ENCODE results near the gene KRTAP3-1. TPM values are rescaled to one million over a fixed set of nuclear protein-coding genes. Genes with fewer than 3 reads are reported as not detected.

The KRTAP3-1 gene
- total and polyA plus RNA-seq, 10 of the 15 experiments (the other 5 are each of a cell fraction or from before 2014, with no cell fraction given): not detected

DNA sequence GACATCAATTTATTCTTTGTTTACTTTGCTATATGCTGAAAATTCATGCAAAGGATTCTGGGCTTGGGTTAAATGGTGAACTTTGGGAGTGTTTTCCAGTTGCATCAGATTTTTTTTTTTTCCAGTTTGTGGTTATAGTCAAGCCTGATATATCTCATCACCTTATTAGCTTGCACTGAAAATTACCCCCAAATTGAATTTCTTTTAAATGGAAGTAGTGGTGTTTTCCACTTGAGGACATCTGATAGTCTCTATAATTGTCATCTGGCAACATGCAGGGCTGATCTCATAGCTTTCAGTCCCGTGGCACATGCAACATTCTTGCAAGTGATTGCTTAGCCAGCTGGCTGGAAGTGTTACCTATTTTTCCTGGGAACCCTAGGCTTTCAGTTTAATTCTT lies 4.7 kb upstream of the KRTAP3-1 start:
- RAD21 ChIA-PET (ENCODE audit: unreplicated experiment): no interaction called here
- FAIRE-seq (no peak), DNase-seq (ENCODE audit: low read depth, low spot score) (no peak), ATAC-seq (no peak)
- SMC1A ChIA-PET (ENCODE audit: uncharacterized antibody, unreplicated experiment): no interaction called here
- in situ Hi-C loops (cut with MboI): no loop called here
- CTCF ChIA-PET: interaction anchor here (0.6 kb wide), 1 partner anchor 635 kb away, joined by 3 read pairs; no protein-coding TSS in a partner anchor
- Histone ChIP-seq H4K20me1 (ENCODE audit: control insufficient read depth, insufficient read depth) (no peaks in the 10 kb centered on the region), H3K4me1 (ENCODE audit: control insufficient read depth, insufficient read depth, low read length) (no peaks in the 10 kb centered on the region), H3K36me3 (ENCODE audit: control insufficient read depth in 2 of 2, insufficient read depth in 2 of 2, low read length in 1 of 2) (no peaks in the 10 kb centered on the region), H3K27me3 (replicated peaks in 1 of 2; ENCODE audit: control insufficient read depth in 2 of 2, insufficient read depth in 2 of 2, low read length in 1 of 2) (peaks cover 0 to 3% of the 10 kb centered on the region in 2 experiments; a peak in 2 of 4 replicates), H3K9me3 (replicated peaks; ENCODE audit: control insufficient read depth, insufficient read depth, low read length) (no peaks in the 10 kb centered on the region), H3K4me3 (no peak overlapping the region), H2AFZ (ENCODE audit: control insufficient read depth, low read depth, low read length) (no peak overlapping the region), H3K9ac (ENCODE audit: control insufficient read depth, insufficient read depth, low read length) (no peak overlapping the region), H3K4me2 (ENCODE audit: control insufficient read depth, insufficient read depth) (no peak overlapping the region), H3K79me2 (ENCODE audit: control insufficient read depth, insufficient read depth, low read length) (no peaks in the 10 kb centered on the region), H3K27ac (ENCODE audit: control insufficient read depth, insufficient read depth) (no peak overlapping the region)
- POLR2A ChIA-PET: no interaction called here
- intact Hi-C loops (cut with micrococcal nuclease; ENCODE audit: unreplicated experiment): no loop called here
- WGBS (ENCODE audit: insufficient coverage, insufficient replicate concordance, low lambda C conversion rate, missing lambda C conversion rate): 4% methylated on average over 1 of the region's 1 CpG
- BruUV-seq (replicated peaks): no TSS peak
- TF ChIP-seq, protein P1, sequence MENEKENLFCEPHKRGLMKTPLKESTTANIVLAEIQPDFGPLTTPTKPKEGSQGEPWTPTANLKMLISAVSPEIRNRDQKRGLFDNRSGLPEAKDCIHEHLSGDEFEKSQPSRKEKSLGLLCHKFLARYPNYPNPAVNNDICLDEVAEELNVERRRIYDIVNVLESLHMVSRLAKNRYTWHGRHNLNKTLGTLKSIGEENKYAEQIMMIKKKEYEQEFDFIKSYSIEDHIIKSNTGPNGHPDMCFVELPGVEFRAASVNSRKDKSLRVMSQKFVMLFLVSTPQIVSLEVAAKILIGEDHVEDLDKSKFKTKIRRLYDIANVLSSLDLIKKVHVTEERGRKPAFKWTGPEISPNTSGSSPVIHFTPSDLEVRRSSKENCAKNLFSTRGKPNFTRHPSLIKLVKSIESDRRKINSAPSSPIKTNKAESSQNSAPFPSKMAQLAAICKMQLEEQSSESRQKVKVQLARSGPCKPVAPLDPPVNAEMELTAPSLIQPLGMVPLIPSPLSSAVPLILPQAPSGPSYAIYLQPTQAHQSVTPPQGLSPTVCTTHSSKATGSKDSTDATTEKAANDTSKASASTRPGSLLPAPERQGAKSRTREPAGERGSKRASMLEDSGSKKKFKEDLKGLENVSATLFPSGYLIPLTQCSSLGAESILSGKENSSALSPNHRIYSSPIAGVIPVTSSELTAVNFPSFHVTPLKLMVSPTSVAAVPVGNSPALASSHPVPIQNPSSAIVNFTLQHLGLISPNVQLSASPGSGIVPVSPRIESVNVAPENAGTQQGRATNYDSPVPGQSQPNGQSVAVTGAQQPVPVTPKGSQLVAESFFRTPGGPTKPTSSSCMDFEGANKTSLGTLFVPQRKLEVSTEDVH (IDR thresholded peaks at IDR 0.05; ENCODE audit: low read depth, partially characterized antibody): no peak
- no peak for TF ChIP-seq SUZ12 (IDR thresholded peaks at IDR 0.05; ENCODE audit: unreplicated experiment)
- TF ChIP-seq, protein P2, sequence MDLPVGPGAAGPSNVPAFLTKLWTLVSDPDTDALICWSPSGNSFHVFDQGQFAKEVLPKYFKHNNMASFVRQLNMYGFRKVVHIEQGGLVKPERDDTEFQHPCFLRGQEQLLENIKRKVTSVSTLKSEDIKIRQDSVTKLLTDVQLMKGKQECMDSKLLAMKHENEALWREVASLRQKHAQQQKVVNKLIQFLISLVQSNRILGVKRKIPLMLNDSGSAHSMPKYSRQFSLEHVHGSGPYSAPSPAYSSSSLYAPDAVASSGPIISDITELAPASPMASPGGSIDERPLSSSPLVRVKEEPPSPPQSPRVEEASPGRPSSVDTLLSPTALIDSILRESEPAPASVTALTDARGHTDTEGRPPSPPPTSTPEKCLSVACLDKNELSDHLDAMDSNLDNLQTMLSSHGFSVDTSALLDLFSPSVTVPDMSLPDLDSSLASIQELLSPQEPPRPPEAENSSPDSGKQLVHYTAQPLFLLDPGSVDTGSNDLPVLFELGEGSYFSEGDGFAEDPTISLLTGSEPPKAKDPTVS (IDR thresholded peaks at IDR 0.05; ENCODE audit: low read depth, low read length): no peak
- TF ChIP-seq, protein P3, sequence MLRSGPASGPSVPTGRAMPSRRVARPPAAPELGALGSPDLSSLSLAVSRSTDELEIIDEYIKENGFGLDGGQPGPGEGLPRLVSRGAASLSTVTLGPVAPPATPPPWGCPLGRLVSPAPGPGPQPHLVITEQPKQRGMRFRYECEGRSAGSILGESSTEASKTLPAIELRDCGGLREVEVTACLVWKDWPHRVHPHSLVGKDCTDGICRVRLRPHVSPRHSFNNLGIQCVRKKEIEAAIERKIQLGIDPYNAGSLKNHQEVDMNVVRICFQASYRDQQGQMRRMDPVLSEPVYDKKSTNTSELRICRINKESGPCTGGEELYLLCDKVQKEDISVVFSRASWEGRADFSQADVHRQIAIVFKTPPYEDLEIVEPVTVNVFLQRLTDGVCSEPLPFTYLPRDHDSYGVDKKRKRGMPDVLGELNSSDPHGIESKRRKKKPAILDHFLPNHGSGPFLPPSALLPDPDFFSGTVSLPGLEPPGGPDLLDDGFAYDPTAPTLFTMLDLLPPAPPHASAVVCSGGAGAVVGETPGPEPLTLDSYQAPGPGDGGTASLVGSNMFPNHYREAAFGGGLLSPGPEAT (IDR thresholded peaks at IDR 0.05; ENCODE audit: low read depth): no peak
- no peak for TF ChIP-seq YBX1 (IDR thresholded peaks at IDR 0.05)
- TF ChIP-seq BMI1 (IDR thresholded peaks at IDR 0.05; ENCODE audit: borderline replicate concordance): no peak
- TF ChIP-seq, protein P4, sequence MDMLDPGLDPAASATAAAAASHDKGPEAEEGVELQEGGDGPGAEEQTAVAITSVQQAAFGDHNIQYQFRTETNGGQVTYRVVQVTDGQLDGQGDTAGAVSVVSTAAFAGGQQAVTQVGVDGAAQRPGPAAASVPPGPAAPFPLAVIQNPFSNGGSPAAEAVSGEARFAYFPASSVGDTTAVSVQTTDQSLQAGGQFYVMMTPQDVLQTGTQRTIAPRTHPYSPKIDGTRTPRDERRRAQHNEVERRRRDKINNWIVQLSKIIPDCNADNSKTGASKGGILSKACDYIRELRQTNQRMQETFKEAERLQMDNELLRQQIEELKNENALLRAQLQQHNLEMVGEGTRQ (IDR thresholded peaks at IDR 0.05; ENCODE audit: borderline replicate concordance, low read depth, low read length): no peak
- no peak for TF ChIP-seq CBFB (IDR thresholded peaks at IDR 0.05; ENCODE audit: low read depth)
- no peak for TF ChIP-seq GATAD2B (conservative IDR thresholded peaks at IDR 0.05; ENCODE audit: low read depth)
- no peak for TF ChIP-seq NFYA (IDR thresholded peaks at IDR 0.05; ENCODE audit: borderline replicate concordance, low read depth, low read length)
- TF ChIP-seq, protein P5, sequence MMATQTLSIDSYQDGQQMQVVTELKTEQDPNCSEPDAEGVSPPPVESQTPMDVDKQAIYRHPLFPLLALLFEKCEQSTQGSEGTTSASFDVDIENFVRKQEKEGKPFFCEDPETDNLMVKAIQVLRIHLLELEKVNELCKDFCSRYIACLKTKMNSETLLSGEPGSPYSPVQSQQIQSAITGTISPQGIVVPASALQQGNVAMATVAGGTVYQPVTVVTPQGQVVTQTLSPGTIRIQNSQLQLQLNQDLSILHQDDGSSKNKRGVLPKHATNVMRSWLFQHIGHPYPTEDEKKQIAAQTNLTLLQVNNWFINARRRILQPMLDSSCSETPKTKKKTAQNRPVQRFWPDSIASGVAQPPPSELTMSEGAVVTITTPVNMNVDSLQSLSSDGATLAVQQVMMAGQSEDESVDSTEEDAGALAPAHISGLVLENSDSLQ (IDR thresholded peaks at IDR 0.05): no peak
- no peak for TF ChIP-seq EED (IDR thresholded peaks at IDR 0.05; ENCODE audit: low read depth)
- no peak for TF ChIP-seq PAX5 (IDR thresholded peaks at IDR 0.05; ENCODE audit: borderline replicate concordance, low read depth, low read length)
- no peak for TF ChIP-seq TCF7 (IDR thresholded peaks at IDR 0.05; ENCODE audit: borderline replicate concordance)
- TF ChIP-seq NR2C1 (IDR thresholded peaks at IDR 0.05): no peak
- TF ChIP-seq NR2F1 (conservative IDR thresholded peaks at IDR 0.05): no peak
- no peak for TF ChIP-seq IRF4 (IDR thresholded peaks at IDR 0.05; ENCODE audit: low read depth, low read length)

Measured in GM12878 (cell line).